KOPT-K1 (cell line): Measurements from ENCODE around the gene NAT9.

Source experiments
- H3K27ac ChIP-seq: fragments of 200-600 bp; sonication (generic); 2 replicates; pipeline ENCODE4 v1.5.1; 2016; ENCODE audit warnings: antibody characterized with exemption, mild to moderate bottlenecking, low read depth, low read length; ENCODE audit not compliant: poor library complexity, severe bottlenecking
- H3K36me3 ChIP-seq: fragments of 200-600 bp; sonication (generic); 2 replicates; pipeline ENCODE4 v1.5.1; 2017; ENCODE audit warnings: antibody characterized with exemption, mild to moderate bottlenecking, low read length, moderate library complexity; ENCODE audit not compliant: insufficient read depth
- H3K9me3 ChIP-seq: fragments of 200-600 bp; sonication (generic); 2 replicates; pipeline ENCODE4 v1.5.1; 2017; ENCODE audit warnings: antibody characterized with exemption, low read length, mild to moderate bottlenecking; ENCODE audit not compliant: insufficient read depth, poor library complexity, severe bottlenecking

Gene NAT9

GRCh38 chr17:74740641-74741387 is 35.3 kb downstream of the NAT9 start:
- Histone ChIP-seq H3K9me3 (no peaks in the 10 kb centered on the region), H3K27ac (peak overlapping the region; percentile 99), H3K36me3 (peaks cover 12% of the 10 kb centered on the region)

- Histone ChIP-seq H3K36me3 (peaks cover 12% of the 10 kb centered on the region), H3K27ac (peak overlapping the region; percentile 99), H3K9me3 (no peaks in the 10 kb centered on the region)
These were observed 36.0 kb downstream of the NAT9 start for GRCh38 chr17:74740173-74740572.

GRCh38 chr17:74739227-74739831 is 36.8 kb downstream of the NAT9 start:
- H3K9me3 ChIP-seq, result no peaks in the 10 kb centered on the region
- H3K27ac ChIP-seq, result peak overlapping the region; percentile 99
- peaks cover 12% of the 10 kb centered on the region for H3K36me3 ChIP-seq

- peak overlapping the region; percentile 99 for H3K27ac ChIP-seq
- peaks cover 3% of the 10 kb centered on the region for H3K36me3 ChIP-seq
- H3K9me3 ChIP-seq, result no peaks in the 10 kb centered on the region
These were observed 37.8 kb downstream of the NAT9 start for GRCh38 chr17:74738051-74738996.

DNA sequence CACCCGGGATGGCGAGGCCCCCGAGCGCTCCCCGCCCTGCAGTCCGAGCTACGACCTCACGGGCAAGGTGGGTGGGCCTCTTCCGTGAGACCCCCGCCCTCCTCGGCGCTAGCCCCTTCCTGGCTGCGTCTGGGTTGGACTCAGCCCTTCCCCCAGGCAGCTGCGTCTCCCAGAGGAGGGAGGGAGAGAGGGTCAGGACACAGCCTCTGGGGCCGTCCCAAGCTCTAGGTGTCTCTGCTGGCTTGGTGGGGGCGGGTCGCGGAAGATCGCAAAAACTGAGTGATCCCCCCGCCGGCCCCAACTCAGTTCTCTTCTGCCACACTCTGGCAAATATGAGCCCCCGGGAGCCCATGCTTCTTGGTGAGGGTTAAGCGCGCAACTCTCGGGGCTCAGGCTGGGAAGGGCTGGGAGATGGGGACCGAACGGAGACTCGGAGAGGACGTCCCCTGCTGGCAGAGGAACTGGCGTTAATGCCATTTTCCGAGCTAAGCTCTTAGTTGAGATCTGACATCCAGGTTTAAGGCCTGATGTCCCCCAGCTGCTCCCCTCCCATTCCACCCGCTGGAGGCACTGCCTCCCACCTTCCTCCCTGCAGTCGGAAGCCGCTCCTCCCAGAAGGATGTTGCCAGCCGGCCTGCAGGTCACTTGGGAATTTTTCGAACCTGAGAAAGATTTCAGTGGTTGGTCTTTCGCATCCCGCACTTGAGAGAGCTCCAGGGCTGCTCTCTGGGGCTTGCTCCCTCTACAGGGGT is 38.7 kb downstream of the NAT9 start:
- Histone ChIP-seq H3K27ac (peak overlapping the region; percentile 99), H3K36me3 (no peaks in the 10 kb centered on the region), H3K9me3 (no peaks in the 10 kb centered on the region)

DNA sequence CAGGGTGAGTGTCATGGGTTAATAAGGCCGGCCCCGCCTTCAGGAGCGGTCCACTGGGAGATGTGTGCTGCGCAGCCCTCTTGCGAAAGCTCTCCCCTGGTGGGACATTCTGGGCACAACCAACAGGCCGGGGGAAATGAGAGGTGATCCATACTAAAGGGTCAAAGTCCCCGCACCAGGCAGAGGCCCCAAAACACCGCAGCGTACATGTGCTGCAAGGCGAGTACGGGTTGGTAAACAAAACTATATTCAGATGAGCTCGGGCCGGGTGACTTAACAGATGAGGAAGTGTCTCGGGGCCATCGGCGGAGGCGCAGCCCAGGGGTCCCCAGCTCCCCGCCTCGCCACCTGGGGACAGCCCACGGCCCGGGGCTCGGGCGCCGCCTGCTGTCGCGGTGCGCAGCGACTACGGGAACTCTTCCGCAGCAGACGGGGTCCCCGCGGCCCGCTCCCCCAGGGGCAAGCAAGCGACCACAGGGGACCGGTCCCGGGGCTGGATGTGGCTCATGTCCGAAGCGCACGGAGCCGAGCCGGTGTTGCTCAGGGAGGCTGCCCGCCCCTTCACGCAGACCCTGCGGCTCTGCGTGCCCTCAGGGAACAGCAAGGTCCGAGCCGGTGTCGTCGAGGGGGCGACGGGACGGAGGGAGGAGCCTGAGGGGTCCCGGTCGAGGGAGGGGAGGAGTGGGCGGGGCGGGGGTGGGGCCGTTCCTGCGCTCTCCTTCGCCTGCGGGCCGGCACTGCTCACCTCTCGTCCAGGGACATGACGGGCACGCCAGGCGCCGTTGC is 39.4 kb downstream of the NAT9 start, which contains the start of gene RAB37:
Gene RAB37, plus strand, starts transcription at position 744 of the 786 bp plus-strand sequence. Its CDS starts 17 bp downstream, at position 761.
- no peaks in the 10 kb centered on the region for H3K36me3 ChIP-seq
- no peaks in the 10 kb centered on the region for H3K9me3 ChIP-seq
- peak within 1 kb of the TSS; percentile 99 for H3K27ac ChIP-seq

DNA sequence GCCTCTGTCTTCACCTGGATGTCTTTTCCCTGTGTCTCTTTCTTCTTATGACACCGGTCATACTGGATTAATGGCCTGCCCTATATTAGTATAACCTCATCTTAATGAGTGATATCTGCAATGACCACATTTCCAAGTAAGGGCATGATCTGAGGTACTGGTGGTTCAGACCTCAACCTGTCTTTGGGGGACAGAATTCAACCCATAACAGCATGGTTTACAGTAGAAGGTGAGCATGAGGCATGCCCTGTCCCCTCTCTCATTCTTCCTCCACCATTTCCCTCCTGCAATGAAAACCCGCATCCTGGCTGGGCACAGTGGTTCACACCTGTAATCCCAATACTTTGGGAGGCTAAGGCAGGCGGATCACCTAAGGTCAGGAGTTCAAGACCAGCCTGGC is 41.9 kb downstream of the NAT9 start:
- Histone ChIP-seq H3K27ac (no peak overlapping the region), H3K9me3 (no peaks in the 10 kb centered on the region), H3K36me3 (no peaks in the 10 kb centered on the region)

DNA sequence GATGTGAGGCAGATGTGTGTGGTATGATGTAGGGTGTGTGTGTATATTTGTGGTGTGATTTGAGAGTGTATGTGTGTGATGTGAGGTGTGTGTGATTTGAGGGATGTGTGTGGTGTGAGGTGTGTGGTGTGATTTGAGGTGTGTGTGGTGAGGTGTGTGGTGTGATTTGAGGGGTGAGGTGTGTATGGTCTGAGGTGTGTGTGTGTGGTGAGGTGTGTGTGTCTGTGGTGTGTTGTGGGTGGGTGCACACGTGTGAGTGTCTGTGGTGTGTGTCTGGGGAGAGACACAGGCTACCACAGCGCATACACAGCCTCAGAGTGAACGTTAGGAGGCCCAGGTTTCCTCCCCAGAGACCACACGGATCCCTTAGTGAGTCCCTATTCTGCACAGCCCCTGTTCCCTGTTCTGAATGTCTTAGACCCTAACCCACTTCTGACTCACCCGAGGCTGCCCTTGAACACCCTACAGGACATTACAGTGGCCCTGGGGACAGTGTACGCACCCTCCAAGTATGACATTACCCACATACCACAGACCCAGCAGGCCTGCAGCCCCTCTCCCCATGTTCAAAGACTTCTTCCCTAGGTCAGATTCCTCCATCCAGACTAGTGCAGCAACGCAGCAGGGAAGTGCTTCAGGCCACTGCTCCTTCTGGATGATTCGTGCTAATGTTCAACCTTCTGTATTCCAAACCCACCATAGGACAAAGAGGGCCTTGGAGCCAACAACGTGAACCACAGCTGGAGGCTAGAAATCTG is 42.6 kb downstream of the NAT9 start:
- Histone ChIP-seq H3K9me3 (no peaks in the 10 kb centered on the region), H3K27ac (no peak overlapping the region), H3K36me3 (no peaks in the 10 kb centered on the region)

- Histone ChIP-seq H3K9me3 (no peaks in the 10 kb centered on the region), H3K27ac (no peak overlapping the region), H3K36me3 (no peaks in the 10 kb centered on the region)
These were observed 43.9 kb downstream of the NAT9 start for GRCh38 chr17:74732042-74732867.

- Histone ChIP-seq H3K36me3 (no peaks in the 10 kb centered on the region), H3K27ac (no peak overlapping the region), H3K9me3 (no peaks in the 10 kb centered on the region)
These were observed 44.9 kb downstream of the NAT9 start for GRCh38 chr17:74731347-74731605.

- no peaks in the 10 kb centered on the region for H3K9me3 ChIP-seq
- H3K36me3 ChIP-seq, result no peaks in the 10 kb centered on the region
- no peak overlapping the region for H3K27ac ChIP-seq
These were observed 45.4 kb downstream of the NAT9 start for GRCh38 chr17:74730491-74731346.

GRCh38 chr17:74729866-74730265 is 46.3 kb downstream of the NAT9 start:
- no peak overlapping the region for H3K27ac ChIP-seq
- no peaks in the 10 kb centered on the region for H3K36me3 ChIP-seq
- no peaks in the 10 kb centered on the region for H3K9me3 ChIP-seq
